ENCODE measurements around the gene PXN.

Gene PXN
- 36.7 to 168 (median 110) reads per million in 3 experiments for total RNA-seq

DNA sequence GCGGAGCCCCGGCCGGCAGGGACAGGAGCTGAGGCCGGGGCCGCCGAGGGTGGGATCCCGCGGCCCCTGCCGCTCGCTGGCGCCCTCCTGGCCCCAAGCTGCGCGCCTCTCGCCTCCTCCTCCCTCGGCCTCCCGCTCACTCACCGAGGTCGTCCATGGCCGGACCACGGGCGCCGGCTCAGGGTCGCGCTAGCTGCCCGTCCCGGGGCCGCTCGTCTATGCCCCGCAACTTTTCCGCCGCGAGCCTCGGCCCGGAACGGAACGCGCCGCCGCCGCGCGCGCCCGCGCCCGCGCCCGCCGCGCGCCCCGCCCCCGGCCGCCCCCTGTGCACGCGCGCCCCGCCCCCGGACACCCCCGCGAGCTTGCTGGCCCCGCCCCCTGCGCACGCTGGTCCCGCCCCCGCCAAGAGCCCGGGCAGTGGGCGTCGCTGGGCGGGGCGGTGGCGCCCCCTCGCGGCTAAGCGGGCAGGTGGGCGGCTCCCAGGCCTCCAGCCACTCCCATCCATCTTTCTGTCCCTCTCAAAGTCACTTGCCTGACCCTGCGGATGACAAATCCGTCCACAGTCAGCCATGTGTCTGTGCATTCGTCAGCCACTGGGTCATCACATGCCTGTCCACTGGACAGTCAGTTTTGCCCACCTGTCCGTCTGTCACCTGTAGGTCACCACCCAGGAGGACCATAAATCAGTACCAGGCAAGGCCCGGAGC lies at the start of gene PXN:
TSS of gene PXN (minus strand) at position 258 of the 707 bp plus-strand sequence. CDS start at position 157, 101 bp downstream.
- DNase-seq, result peak; percentile 89

- DNase-seq, result no peak
Observed at GRCh38 chr12:120314220-120314619, 48.7 kb upstream of the PXN start.

DNA sequence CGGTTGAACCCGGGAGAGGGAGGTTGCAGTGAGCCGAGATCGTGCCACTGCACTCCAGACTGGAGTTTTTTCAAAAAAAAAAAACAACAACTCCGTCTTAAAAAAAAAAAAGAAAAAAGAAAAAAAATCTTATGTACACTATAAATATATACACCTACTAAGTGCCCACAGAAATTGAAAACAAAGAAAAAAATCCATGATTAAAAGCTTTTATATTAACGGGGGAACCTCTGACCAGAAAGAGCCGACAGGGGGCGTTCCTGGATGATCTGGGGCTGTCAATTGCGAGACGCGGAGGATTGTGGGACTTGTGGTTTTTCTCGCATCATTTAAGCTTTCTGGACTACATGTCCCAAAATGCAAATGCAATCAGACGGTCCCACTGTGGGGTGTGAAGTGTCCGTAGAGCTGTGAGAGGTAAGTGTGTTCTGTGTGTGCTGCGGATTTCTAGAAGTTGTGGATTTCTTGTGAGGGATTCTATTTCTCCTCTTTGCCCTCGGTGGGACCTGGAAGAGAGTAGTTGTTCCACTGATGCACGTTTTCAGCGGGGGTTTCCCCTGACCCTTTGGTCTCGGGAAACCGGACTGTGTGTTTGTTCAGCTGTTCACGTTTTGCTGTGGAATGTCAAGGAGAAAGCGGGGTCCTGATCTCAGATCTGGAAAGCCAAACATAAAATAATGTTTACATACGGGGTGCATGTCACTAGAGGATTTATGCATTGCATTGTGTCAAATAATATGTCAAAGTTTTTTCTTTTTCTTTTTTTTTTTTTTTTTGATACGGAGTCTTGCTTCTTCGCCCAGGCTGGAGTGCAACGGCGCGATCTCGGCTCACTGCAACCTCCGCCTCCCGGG lies 36.7 kb upstream of the PXN start, which contains the start of gene SIRT4:
TSS of gene SIRT4 (plus strand) at position 360 of the 854 bp plus-strand sequence. CDS start 1,241 bp downstream, outside the sequence.
- DNase-seq, result peak; percentile 87

- DNase-seq, result peak; percentile 88
Observed at GRCh38 chr12:120292661-120293531, 27.4 kb upstream of the PXN start, which contains the start of gene RNU4-1. Gene RNU4-1, minus strand, starts transcription at chr12:120293237.

DNA sequence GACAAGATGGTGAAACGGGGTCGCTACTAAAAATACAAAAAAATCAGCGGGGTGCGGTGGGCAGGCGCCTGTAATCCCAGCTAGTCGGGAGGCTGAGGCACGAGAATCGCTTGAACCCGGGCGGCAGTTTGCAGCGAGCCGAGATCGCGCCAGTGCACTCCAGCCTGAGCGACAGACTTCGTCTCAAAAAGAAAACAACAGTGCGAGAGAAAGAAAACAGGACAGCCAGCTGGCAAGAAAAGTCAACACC lies 26.8 kb upstream of the PXN start:
- no peak for DNase-seq

DNA sequence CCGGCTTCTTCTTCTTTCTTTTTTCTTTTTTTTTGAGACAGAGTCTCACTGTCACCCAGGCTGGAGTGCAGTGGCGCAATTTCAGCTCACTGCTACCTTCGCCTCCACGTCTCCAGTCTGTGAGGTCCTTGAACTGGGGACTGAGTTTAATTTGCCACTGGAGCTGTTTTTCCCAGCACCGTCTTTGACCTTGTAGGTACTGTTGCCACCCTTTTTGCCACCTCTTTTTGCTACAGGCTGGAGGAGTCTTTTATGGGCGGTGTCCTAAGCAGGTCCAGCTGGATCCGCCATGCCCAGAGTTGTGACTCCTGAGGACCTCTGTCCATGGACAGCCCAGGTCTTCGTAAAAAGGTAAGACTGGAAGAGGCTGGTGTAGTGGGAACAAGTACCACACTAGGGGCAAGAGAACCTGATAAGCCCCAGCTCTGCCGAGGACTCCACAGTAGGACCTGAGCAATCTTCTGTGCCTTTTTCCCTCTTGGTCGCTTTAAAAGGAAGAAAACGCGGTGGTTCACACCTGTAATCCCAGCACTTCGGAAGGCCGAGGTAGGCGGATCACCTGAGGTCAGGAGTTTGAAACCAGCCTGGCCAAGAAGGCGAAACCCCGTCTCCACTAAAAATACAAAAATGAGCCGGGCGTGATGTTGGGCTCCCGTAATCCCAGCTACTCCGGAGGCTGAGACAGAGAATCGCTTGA lies 25.2 kb upstream of the PXN start:
- DNase-seq, result peak; percentile 19

- no peak for DNase-seq
Observed at GRCh38 chr12:120287491-120287890, 22.0 kb upstream of the PXN start.

- DNase-seq, result no peak
Observed at GRCh38 chr12:120286768-120287490, 21.4 kb upstream of the PXN start.

- DNase-seq, result no peak
Observed at GRCh38 chr12:120284381-120284780, 18.9 kb upstream of the PXN start.

DNA sequence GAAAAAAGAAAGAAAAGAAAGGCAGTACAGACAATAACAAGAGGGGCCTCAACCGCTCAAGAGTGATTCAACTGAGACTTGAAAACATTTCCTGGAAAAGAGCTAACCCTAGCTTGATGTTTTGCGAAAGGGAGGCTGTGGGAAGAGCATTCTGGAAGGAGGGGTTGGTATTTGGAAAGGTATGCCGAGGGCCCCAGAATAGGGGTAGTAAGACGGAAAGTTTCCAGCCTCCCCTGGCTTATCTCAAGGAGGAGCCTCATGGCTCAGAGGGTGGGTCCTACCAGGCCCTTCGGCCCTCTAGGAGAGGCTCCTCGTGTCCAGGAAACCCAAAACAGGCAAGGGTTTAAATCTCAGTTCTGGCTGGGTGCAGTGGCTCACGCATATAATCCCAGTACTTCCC lies 17.8 kb upstream of the PXN start:
- DNase-seq, result no peak

DNA sequence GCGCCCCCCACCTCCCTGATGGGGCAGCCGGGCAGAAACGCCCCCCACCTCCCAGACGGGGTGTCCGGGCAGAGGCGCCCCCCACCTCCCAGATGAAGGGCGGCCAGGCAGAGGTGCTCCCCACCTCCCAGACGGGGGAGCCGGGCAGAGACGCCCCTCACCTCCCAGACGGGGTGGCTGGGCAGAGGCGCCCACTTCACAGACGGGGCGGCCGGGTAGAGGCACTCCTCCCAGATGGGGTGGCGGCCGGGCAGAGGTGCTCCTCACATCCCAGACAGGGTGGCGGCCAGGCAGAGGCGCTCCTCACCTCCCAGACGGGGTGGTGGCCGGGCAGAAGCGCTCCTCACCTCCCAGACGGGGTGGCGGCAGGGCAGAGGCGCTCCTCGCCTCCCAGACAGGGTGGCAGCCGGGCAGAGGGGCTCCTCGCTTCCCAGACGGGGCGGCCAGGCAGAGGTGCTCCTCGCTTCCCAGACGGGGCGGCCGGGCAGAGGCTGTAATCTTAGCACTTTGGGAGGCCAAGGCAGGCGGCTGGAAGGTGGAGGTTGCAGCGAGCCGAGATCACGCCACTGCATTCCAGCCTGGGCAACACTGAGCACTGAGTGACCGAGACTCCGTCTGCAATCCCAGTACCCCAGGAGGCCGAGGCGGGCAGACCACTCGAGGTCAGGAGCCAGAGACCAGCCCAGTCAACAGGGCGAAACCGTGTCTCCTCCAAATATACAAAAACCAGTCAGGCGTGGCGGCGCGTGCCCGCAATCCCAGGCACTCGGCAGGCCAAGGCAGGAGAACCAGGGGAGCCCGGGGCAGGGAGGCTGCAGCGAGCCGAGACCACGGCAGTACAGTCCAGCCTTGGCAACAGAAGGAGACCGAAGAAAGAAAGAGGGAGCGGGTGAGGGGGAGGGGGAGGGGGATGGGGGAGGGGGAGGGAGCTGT lies 12.9 kb upstream of the PXN start:
- no peak for DNase-seq

DNA sequence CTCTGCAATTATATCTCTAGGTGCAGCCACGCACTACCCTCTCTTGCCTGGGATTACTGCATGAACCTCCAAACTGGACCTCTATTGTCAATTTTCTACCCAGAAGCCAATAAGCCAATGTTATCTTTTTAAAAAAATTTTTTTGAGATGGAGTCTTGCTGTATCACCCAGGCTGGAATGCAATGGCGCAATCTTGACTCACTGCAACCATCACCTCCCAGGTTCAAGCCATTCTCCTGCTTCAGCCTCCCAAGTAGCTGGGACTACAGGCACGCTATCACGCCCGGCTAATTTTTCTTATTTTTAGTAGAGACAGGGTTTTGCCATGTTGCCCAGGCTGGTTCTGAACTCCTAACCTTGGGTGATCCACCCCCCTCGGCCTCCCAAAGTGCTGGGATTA lies 11.2 kb upstream of the PXN start:
- DNase-seq, result no peak

GRCh38 chr12:120267736-120268135 lies 2.2 kb upstream of the PXN start:
- DNase-seq, result no peak

GRCh38 chr12:120266180-120266870 lies 795 bp upstream of the PXN start:
- DNase-seq, result no peak

- no peak for DNase-seq
Observed at GRCh38 chr12:120264904-120265472, 542 bp downstream of the PXN start.

DNA sequence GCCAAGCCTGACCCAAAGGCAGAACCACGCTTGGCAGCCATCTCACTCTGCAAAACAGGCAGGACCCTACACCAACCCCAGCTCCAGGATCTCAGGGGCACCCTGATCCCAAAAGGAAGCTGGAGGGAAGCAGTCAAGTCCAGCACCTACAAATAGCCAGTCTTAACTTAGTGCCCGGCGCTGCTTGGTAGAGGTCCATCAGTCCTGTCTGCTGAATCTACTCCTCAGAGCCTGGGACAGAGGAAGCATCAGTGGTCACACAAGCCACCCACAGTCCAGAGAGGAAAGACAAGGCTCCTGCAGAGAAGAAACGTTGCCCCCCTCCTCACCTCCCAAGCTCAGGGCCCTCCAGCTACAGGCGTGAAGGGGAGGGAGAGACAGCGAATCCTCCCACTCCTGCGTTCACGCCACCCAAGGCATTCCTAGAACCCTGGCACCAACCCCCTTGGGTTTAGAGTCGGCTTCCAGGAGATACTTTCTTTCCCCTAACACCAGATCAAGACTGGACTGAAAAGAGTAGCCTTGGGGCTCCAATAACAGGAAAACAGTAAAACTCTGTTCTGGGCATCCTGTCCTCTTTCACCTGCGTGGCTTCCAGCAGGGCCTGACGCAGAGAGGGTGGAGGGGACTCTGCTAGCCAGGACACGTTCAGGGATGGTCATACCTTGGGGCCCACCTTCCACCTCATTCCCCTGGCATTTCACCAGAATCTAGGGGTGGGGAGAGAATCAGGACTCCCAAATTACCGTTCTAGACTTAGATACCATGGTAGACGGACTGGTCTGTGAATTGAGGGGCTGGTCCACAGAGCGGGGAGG lies 1.2 kb downstream of the PXN start:
- no peak for DNase-seq

DNA sequence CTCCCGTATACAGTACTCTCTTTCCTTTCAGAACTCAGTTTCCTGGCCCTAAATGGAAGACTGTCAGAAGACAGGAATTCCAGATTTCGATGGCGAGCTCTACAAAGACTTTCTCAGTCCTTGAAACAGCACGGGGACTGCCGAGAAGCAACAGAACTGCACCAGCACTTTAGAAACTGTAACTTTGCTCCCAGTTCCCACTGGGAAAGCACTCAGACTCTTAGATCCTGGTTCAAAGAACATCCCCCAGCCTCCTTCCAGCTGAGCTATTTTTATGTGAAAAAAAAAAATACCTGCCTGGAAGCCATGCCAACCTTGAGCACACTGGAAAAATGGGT lies 1.8 kb downstream of the PXN start:
- DNase-seq, result no peak

DNA sequence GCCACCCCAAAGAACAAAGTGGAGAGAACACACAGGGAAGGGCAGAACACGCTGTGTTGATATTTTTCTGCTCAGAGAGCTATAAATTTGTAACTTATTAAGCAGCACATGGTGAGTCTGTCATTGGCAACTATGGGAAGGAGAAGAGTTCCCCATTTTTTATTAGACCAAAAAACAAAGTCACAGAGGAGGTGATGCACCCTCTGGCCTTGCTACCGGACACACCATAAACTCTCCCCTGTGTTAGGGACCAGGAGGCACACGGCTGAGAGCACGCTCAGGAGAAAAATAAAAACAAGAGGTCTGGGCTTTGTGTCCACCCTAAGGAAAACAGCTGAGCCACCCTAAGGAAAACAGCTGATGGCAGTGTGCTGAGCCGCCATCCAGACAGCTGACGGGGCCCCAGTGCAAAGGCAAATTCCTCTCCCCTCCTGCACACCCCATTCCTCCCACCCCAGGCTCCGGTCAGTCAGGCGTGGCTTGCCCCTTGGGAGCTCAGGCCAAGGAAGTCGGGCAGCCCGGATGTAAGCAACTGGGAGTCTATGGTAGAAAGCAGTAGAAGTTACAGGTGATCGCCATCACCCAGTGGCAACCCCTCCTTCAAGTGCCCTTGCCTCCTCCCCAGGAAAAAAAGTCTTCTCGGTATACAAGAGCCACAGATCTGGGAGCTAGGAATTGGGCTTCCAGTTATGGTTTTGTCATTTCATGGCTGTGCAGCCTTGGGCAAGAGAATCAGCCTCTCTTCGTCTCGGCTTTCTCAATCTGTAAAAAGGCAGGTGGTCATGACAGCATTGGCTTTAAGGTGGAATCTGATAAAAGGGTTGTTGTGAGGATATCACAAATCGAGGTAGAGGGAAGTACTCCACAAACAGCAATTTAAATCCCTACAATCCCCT lies 2.4 kb downstream of the PXN start:
- no peak for DNase-seq

Data from central memory CD4-positive, alpha-beta T cell (primary cell).